B cell (primary cell): Measurements from ENCODE around the gene MYMX. TPM values are rescaled to one million over a fixed set of nuclear protein-coding genes. Genes with fewer than 3 reads are reported as not detected.
A peak's percentile ranks its signal among the peaks of the same experiment; 100 is the strongest.

Experiments used
- ATAC-seq: fragments of 200-7000 bp; cut with Tn5 transposase; one replicate; pipeline ENCODE4 v1.10.0; 2021; ENCODE audit warnings: low read depth, mild to moderate bottlenecking, moderate number of reproducible peaks, moderate library complexity
- CTCF ChIA-PET: fragments of 350-600 bp; sonication (Branson Sonifier 250); formaldehyde crosslinking; loops from one replicate; lab custom pipeline; 2021; ENCODE audit warnings: antibody characterized with exemption, inconsistent platforms; lab: Charles Lee
- POLR2A ChIA-PET: fragments of 350-600 bp; sonication (Branson Sonifier 250); formaldehyde crosslinking; loops from one replicate; lab custom pipeline; 2021; ENCODE audit warnings: antibody characterized with exemption; lab: Charles Lee
- DNase-seq: peaks from one replicate; pipeline ENCODE4 v3.0.0; 2013
- H2AFZ ChIP-seq: 2 replicates; pipeline ENCODE4 v1.6.1; 2012; ENCODE audit warnings: mild to moderate bottlenecking, low read depth, low read length; ENCODE audit not compliant: insufficient read depth, poor library complexity, severe bottlenecking
- H3K27ac ChIP-seq, 2 donors: 1 replicate in 1 of 2; 2 replicates in 1 of 2; pipeline ENCODE4 v1.5.1; 2012 to 2013; ENCODE audit warnings: low read length in 2 of 2, mild to moderate bottlenecking in 2 of 2, moderate library complexity in 1 of 2
- H3K27me3 ChIP-seq, 4 experiments: fragments of 200-600 bp in 1 of 4; sonication (generic) in 1 of 4; replicated peaks in 1 of 4; 1 replicate in 2 of 4; 2 replicates in 2 of 4; pipeline versions ENCODE4 v1.6.1 to v1.7.0; 2013 to 2016; ENCODE audit warnings: low read length in 3 of 4, mild to moderate bottlenecking in 2 of 4, mixed read lengths in 1 of 4, moderate library complexity in 1 of 4; ENCODE audit not compliant: insufficient read depth in 4 of 4, control insufficient read depth in 3 of 4; ENCODE audit errors: control extremely low read depth in 1 of 4
- H3K36me3 ChIP-seq, 2 experiments: replicated peaks in 1 of 2; 1 replicate in 1 of 2; 2 replicates in 1 of 2; pipeline versions ENCODE4 v1.6.1 to v1.7.1; 2013; ENCODE audit warnings: low read length in 1 of 2; ENCODE audit not compliant: insufficient read depth in 2 of 2, control insufficient read depth in 1 of 2; ENCODE audit errors: control extremely low read depth in 1 of 2, extremely low read depth in 1 of 2
- H3K4me1 ChIP-seq, 2 donors: fragments of 200-600 bp in 1 of 2; sonication (generic) in 1 of 2; 1 replicate in 1 of 2; 2 replicates in 1 of 2; pipeline versions ENCODE4 v1.5.1 to v1.6.1; 2013 to 2017; ENCODE audit warnings: low read length in 2 of 2; ENCODE audit not compliant: control insufficient read depth in 2 of 2, insufficient read depth in 2 of 2
- H3K4me2 ChIP-seq: replicated peaks from 2 replicates; pipeline ENCODE3; 2012; ENCODE audit warnings: mild to moderate bottlenecking, low read depth, low read length; ENCODE audit not compliant: poor library complexity, severe bottlenecking
- H3K4me3 ChIP-seq, 5 experiments: fragments of 200-600 bp in 1 of 5; sonication (generic) in 1 of 5; 1 replicate in 3 of 5; 2 replicates in 2 of 5; pipeline versions ENCODE4 v1.5.1 to v1.7.0; 2011 to 2016; ENCODE audit warnings: low read length in 4 of 5, mild to moderate bottlenecking in 4 of 5, low read depth in 2 of 5, control low read depth in 1 of 5, moderate library complexity in 1 of 5; ENCODE audit not compliant: insufficient read depth in 1 of 5; ENCODE audit errors: control extremely low read depth in 1 of 5, extremely low read depth in 1 of 5
- H3K79me2 ChIP-seq: fragments of 200-600 bp; sonication (generic); one replicate; pipeline ENCODE4 v1.6.0; 2016; ENCODE audit warnings: low read length; ENCODE audit not compliant: control insufficient read depth, insufficient read depth
- H3K9ac ChIP-seq: fragments of 200-600 bp; sonication (generic); 2 replicates; pipeline ENCODE4 v1.6.1; 2017; ENCODE audit warnings: mild to moderate bottlenecking, low read length, moderate library complexity
- H3K9me3 ChIP-seq, 3 donors: one replicate each; pipeline versions ENCODE4 v1.6.1 to v1.7.1; 2013; ENCODE audit warnings: low read length in 2 of 3; ENCODE audit not compliant: control insufficient read depth in 2 of 3, insufficient read depth in 1 of 3; ENCODE audit errors: control extremely low read depth in 1 of 3
- H4K20me1 ChIP-seq: 2 replicates; pipeline ENCODE4 v1.6.0; 2012; ENCODE audit warnings: mild to moderate bottlenecking, low read length; ENCODE audit not compliant: insufficient read depth, control insufficient read depth, poor library complexity, severe bottlenecking
- H3K27ac Mint-ChIP-seq: one replicate; pipeline ENCODE4 v1.8.0; 2021; ENCODE audit warnings: mixed read lengths
- H3K27me3 Mint-ChIP-seq: one replicate; pipeline ENCODE4 v1.8.0; 2021; ENCODE audit warnings: mixed read lengths
- H3K4me1 Mint-ChIP-seq: one replicate; pipeline ENCODE4 v1.8.0; 2021; ENCODE audit warnings: mixed read lengths
- H3K4me3 Mint-ChIP-seq: one replicate; pipeline ENCODE4 v1.8.0; 2021; ENCODE audit warnings: mixed read lengths
- H3K9me3 Mint-ChIP-seq: one replicate; pipeline ENCODE4 v1.8.0; 2022; ENCODE audit warnings: mixed read lengths; ENCODE audit not compliant: insufficient read depth
- EZH2 ChIP-seq: IDR thresholded peaks from 2 replicates; pipeline ENCODE4 v1.6.1; 2012; ENCODE audit warnings: borderline replicate concordance, low read depth, mild to moderate bottlenecking, moderate library complexity, low read length; ENCODE audit not compliant: insufficient read depth, poor library complexity, severe bottlenecking
- WGBS: methylation state at CpG from one replicate; pipeline ENCODE4 v1.1.5; 2013; ENCODE audit warnings: missing lambda C conversion rate; ENCODE audit not compliant: insufficient coverage; 5-methylcytosine and 5-hydroxymethylcytosine counted together
- intact Hi-C: fragments of 100-400 bp; cut with micrococcal nuclease; formaldehyde crosslinking; loops from one replicate; pipeline ENCODE4 v1.10.0; 2022
- polyA plus RNA-seq: library from polyadenylated mRNA; depleted of rRNA; stranded (reverse); fragments of >200 nt; gene quantifications from 2 replicates; pipeline ENCODE4 v1.2.3, GENCODE V29; 2012
- total RNA-seq, 2 donors: library from RNA; stranded (reverse); fragments of 120-200 nt in 1 of 2; gene quantifications; 1 replicate in 1 of 2; 2 replicates in 1 of 2; pipeline versions ENCODE4 v1.2.3 to v1.2.4, GENCODE V29; 2013 to 2022
- TF ChIP-seq, protein P1 (sequence below): fragments of 200-600 bp; IDR thresholded peaks from one replicate; pipeline ENCODE4 v1.8.0; 2022; ENCODE audit warnings: antibody characterized with exemption, mild to moderate bottlenecking

Gene MYMX
- total and polyA plus RNA-seq, 2 donors (not counting 1 experiment from before 2014, with no cell fraction given): not detected

DNA sequence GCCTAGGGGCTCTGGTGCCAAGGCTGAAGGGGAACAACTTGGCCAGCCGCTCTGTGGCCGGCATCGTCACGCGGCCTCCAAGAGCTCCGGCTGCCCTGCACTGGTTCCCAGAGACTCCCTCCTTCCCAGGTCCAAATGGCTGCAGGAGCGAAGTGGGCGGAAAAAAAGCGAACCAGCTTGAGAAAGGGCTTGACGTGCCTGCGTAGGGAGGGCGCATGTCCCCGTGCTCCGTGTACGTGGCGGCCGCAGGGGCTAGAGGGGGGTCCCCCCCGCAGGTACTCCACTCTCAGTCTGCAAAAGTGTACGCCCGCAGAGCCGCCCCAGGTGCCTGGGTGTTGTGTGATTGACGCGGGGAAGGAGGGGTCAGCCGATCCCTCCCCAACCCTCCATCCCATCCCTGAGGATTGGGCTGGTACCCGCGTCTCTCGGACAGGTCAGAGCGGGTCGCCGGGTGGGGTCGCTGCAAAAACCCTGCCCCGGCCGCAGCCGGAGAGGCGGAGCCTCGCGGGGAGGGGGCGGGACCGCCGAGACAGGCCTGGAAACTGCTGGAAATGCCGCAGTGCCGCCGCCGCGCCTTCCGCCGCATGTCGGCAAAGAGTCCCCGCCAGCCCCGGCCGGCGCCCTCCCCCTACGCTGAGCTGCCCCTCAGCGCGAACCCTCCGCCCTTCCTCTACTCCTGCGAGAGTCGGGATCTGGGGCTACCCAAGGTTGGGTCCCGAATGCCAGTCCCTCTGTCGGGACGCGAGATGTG is 29.4 kb downstream of the MYMX start:
- H3K4me2 ChIP-seq: peak overlapping the region; percentile 97
- H3K9me3 ChIP-seq: no peaks in the 10 kb centered on the region
- WGBS: 3% methylated on average over 54 of the region's 62 CpGs
- Mint-ChIP-seq H3K9me3 (no peaks in the 10 kb centered on the region), H3K27ac (peak overlapping the region; percentile 95), H3K27me3 (no peaks in the 10 kb centered on the region), H3K4me1 (peaks cover 40% of the 10 kb centered on the region), H3K4me3 (peak overlapping the region; percentile 96)
- POLR2A ChIA-PET: interaction anchor here (0.6 to 6.1 kb wide), 15 partner anchors 9 to 617 kb away, joined by 3 to 105 read pairs (median 5); partner anchors contain the start of genes AARS2, CDC5L, GTPBP2 and MRPL14
- peaks cover 41% of the 10 kb centered on the region for H4K20me1 ChIP-seq
- peaks cover 8 to 31% of the 10 kb centered on the region in 2 experiments for H3K36me3 ChIP-seq
- H3K79me2 ChIP-seq: peaks cover 34% of the 10 kb centered on the region
- ATAC-seq: peak; percentile 49
- H3K4me3 ChIP-seq: peak overlapping the region; percentile 85 to 100 (median 98)
- H3K4me1 ChIP-seq: peaks cover 12 to 30% of the 10 kb centered on the region in 2 donors
- peak overlapping the region; percentile 93 to 99 for H3K27ac ChIP-seq
- DNase-seq: peak; percentile 93
- H2AFZ ChIP-seq: peak overlapping the region; percentile 86
- CTCF ChIA-PET: interaction anchor here (0.9 to 7.6 kb wide), 12 partner anchors 9 to 1464 kb away, joined by 3 to 68 read pairs (median 4); partner anchors contain the start of genes BICRAL, SLC29A1, SLC35B2 and TMEM151B
- peak overlapping the region; percentile 99 for H3K9ac ChIP-seq
- TF ChIP-seq EZH2: no peak
- TF ChIP-seq, protein P1, sequence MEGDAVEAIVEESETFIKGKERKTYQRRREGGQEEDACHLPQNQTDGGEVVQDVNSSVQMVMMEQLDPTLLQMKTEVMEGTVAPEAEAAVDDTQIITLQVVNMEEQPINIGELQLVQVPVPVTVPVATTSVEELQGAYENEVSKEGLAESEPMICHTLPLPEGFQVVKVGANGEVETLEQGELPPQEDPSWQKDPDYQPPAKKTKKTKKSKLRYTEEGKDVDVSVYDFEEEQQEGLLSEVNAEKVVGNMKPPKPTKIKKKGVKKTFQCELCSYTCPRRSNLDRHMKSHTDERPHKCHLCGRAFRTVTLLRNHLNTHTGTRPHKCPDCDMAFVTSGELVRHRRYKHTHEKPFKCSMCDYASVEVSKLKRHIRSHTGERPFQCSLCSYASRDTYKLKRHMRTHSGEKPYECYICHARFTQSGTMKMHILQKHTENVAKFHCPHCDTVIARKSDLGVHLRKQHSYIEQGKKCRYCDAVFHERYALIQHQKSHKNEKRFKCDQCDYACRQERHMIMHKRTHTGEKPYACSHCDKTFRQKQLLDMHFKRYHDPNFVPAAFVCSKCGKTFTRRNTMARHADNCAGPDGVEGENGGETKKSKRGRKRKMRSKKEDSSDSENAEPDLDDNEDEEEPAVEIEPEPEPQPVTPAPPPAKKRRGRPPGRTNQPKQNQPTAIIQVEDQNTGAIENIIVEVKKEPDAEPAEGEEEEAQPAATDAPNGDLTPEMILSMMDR: no peak
- no peaks in the 10 kb centered on the region for H3K27me3 ChIP-seq
- intact Hi-C loops: loop anchor here (1.0 to 5.0 kb wide), 5 partner anchors 8 to 119 kb away; partner anchors contain the start of genes AARS2, MRPL14, SLC29A1 and TMEM63B
